Liver (tissue), 9 donors: Measurements from ENCODE around the gene NFATC2. TPM values are rescaled to one million over a fixed set of nuclear protein-coding genes. Genes with fewer than 3 reads are reported as not detected.

Source experiments
- DNase-seq: peaks from one replicate; pipeline ENCODE4 v3.0.0-alpha.2; 2017; ENCODE audit warnings: low spot score
- H3K27ac ChIP-seq, 2 donors: one replicate each; pipeline ENCODE4 v1.7.0; 2013; ENCODE audit warnings: inconsistent platforms in 2 of 2, low read length in 2 of 2, control low read depth in 1 of 2, low read depth in 1 of 2, mild to moderate bottlenecking in 1 of 2
- H3K27me3 ChIP-seq, 4 donors: one replicate each; pipeline versions ENCODE4 v1.6.1 to v1.7.0; 2013; ENCODE audit warnings: low read length in 3 of 4, inconsistent platforms in 1 of 4, mild to moderate bottlenecking in 1 of 4, moderate library complexity in 1 of 4; ENCODE audit not compliant: control insufficient read depth in 4 of 4, insufficient read depth in 4 of 4
- H3K36me3 ChIP-seq, 4 donors: one replicate each; pipeline versions ENCODE4 v1.6.1 to v1.7.0; 2013; ENCODE audit warnings: low read length in 3 of 4, mild to moderate bottlenecking in 3 of 4, low read depth in 1 of 4, moderate library complexity in 1 of 4; ENCODE audit not compliant: control insufficient read depth in 4 of 4, insufficient read depth in 3 of 4
- H3K4me1 ChIP-seq, 4 donors: one replicate each; pipeline versions ENCODE4 v1.6.1 to v1.7.0; 2013; ENCODE audit warnings: low read length in 3 of 4, mild to moderate bottlenecking in 3 of 4, moderate library complexity in 1 of 4; ENCODE audit not compliant: control insufficient read depth in 4 of 4, insufficient read depth in 4 of 4
- H3K4me3 ChIP-seq, 3 donors: one replicate each; pipeline versions ENCODE4 v1.6.1 to v1.7.0; 2013; ENCODE audit warnings: low read length in 3 of 3, control low read depth in 1 of 3, low read depth in 1 of 3, mild to moderate bottlenecking in 1 of 3
- H3K9ac ChIP-seq, 2 donors: one replicate each; pipeline ENCODE4 v1.7.0; 2013; ENCODE audit warnings: low read length in 2 of 2, mild to moderate bottlenecking in 2 of 2, moderate library complexity in 2 of 2, control low read depth in 1 of 2, low read depth in 1 of 2
- H3K9me3 ChIP-seq, 4 donors: one replicate each; pipeline versions ENCODE4 v1.6.1 to v1.7.0; 2013; ENCODE audit warnings: low read length in 3 of 4; ENCODE audit not compliant: control insufficient read depth in 4 of 4
- ATF3 ChIP-seq: IDR thresholded peaks from 2 replicates; pipeline ENCODE4 v1.6.1; 2016; ENCODE audit warnings: antibody characterized with exemption
- CTCF ChIP-seq: fragments of 150-350 bp; IDR thresholded peaks from 2 replicates; pipeline ENCODE4 v1.5.1; 2017; ENCODE audit warnings: improper control_type of control experiment, low read depth, low read length; ENCODE audit not compliant: missing input control
- EGR1 ChIP-seq, 2 donors: IDR thresholded peaks; 2 replicates each; pipeline ENCODE4 v1.6.1; 2016 to 2018; ENCODE audit warnings: antibody characterized with exemption in 2 of 2, low read depth in 2 of 2
- FOXA1 ChIP-seq: IDR thresholded peaks from 2 replicates; pipeline ENCODE4 v1.6.1; 2016; ENCODE audit warnings: antibody characterized with exemption
- FOXA2 ChIP-seq: IDR thresholded peaks from 2 replicates; pipeline ENCODE4 v1.6.1; 2016; ENCODE audit warnings: antibody characterized with exemption
- GABPA ChIP-seq, 2 donors: IDR thresholded peaks in 1 of 2; conservative IDR thresholded peaks in 1 of 2; 2 replicates each; pipeline ENCODE4 v1.6.1; 2016; ENCODE audit warnings: antibody characterized with exemption in 2 of 2, mild to moderate bottlenecking in 1 of 2, moderate library complexity in 1 of 2
- HNF4A ChIP-seq, 2 donors: conservative IDR thresholded peaks; 2 replicates each; pipeline ENCODE4 v1.6.1; 2016; ENCODE audit warnings: antibody characterized with exemption in 2 of 2, mild to moderate bottlenecking in 2 of 2
- HNF4G ChIP-seq: IDR thresholded peaks from 2 replicates; pipeline ENCODE4 v1.6.1; 2016; ENCODE audit warnings: antibody characterized with exemption
- JUND ChIP-seq, 2 donors: IDR thresholded peaks; 2 replicates each; pipeline ENCODE4 v1.6.1; 2016; ENCODE audit warnings: antibody characterized with exemption in 2 of 2
- NR2F2 ChIP-seq: IDR thresholded peaks from 2 replicates; pipeline ENCODE4 v1.6.1; 2016; ENCODE audit warnings: antibody characterized with exemption
- RAD21 ChIP-seq, 2 donors: IDR thresholded peaks; 2 replicates each; pipeline ENCODE4 v1.6.1; 2016; ENCODE audit warnings: antibody characterized with exemption in 2 of 2, mild to moderate bottlenecking in 2 of 2
- REST ChIP-seq: IDR thresholded peaks from 2 replicates; pipeline ENCODE4 v1.6.1; 2016; ENCODE audit warnings: antibody characterized with exemption, mild to moderate bottlenecking
- RXRA ChIP-seq, 2 donors: IDR thresholded peaks; 2 replicates each; pipeline ENCODE4 v1.6.1; 2017 to 2018; ENCODE audit warnings: antibody characterized with exemption in 2 of 2, mild to moderate bottlenecking in 1 of 2
- SP1 ChIP-seq: IDR thresholded peaks from 2 replicates; pipeline ENCODE4 v1.6.1; 2018; ENCODE audit warnings: antibody characterized with exemption, mild to moderate bottlenecking
- TAF1 ChIP-seq: conservative IDR thresholded peaks from 2 replicates; pipeline ENCODE4 v1.6.1; 2016; ENCODE audit warnings: antibody characterized with exemption, mild to moderate bottlenecking
- YY1 ChIP-seq: IDR thresholded peaks from 2 replicates; pipeline ENCODE4 v1.6.1; 2016; ENCODE audit warnings: antibody characterized with exemption, mild to moderate bottlenecking
- ZBTB33 ChIP-seq: IDR thresholded peaks from 2 replicates; pipeline ENCODE4 v1.6.1; 2016; ENCODE audit warnings: antibody characterized with exemption
- WGBS: extraction: QIAGEN DNeasy Blood & Tissue Kit; methylation state at CpG from one replicate; pipeline ENCODE4 v1.1.7; 2013; 5-methylcytosine and 5-hydroxymethylcytosine counted together
- polyA plus RNA-seq, 2 donors: library from polyadenylated mRNA; stranded (reverse) in 1 of 2; unstranded in 1 of 2; fragments of 200-250 nt in 1 of 2; fragments of >200 nt in 1 of 2; fragmentation: Nextera tagmentation in 1 of 2; extraction: Ambion mirVana in 1 of 2; gene quantifications; one replicate each; pipeline versions ENCODE4 v1.2.1 to v1.2.3, GENCODE V29; 2013 to 2015
- total RNA-seq, 2 donors: library from RNA; depleted of rRNA; stranded (reverse); fragments of >200 nt; gene quantifications; one replicate each; pipeline ENCODE4 v1.2.3, GENCODE V29; 2014
- donor health status: healthy.
- donor health status: healthy.
- donor health status: healthy.
- donor health status: healthy.
- donor health status: healthy.

The NFATC2 gene
- total and polyA plus RNA-seq, 4 donors = 1.2 to 6.7 (median 2.6) TPM

GRCh38 chr20:51545515-51545914 lies 3.0 kb upstream of the NFATC2 start (continued):
- TF ChIP-seq REST (no peak), ATF3 (no peak), YY1 (no peak), JUND (IDR thresholded peaks at IDR 0.05) (no peak)

GRCh38 chr20:51543422-51543788 lies 886 bp upstream of the NFATC2 start:
- Histone ChIP-seq H3K4me3 (no peak overlapping the region), H3K9me3 (no peaks in the 10 kb centered on the region), H3K9ac (no peak overlapping the region), H3K4me1 (peaks cover 5 to 28% (median 19%) of the 10 kb centered on the region in 4 donors), H3K27me3 (no peaks in the 10 kb centered on the region), H3K27ac (no peak overlapping the region), H3K36me3 (no peaks in the 10 kb centered on the region)
- WGBS = 85% methylated on average over 7 of the region's 7 CpGs
- no peak for DNase-seq
- TF ChIP-seq SP1 (no peak), TAF1 (no peak), GABPA (IDR thresholded peaks at IDR 0.05 in 1 of 2, conservative IDR thresholded peaks at IDR 0.05 in 1 of 2) (no peak), ZBTB33 (no peak), CTCF (no peak), EGR1 (IDR thresholded peaks at IDR 0.05; ENCODE audit: low read depth in 2 of 2) (no peak), HNF4G (no peak), FOXA2 (no peak), FOXA1 (no peak), RAD21 (IDR thresholded peaks at IDR 0.05) (no peak), RXRA (IDR thresholded peaks at IDR 0.05) (no peak), NR2F2 (no peak), HNF4A (conservative IDR thresholded peaks at IDR 0.05) (no peak), YY1 (no peak), JUND (IDR thresholded peaks at IDR 0.05) (no peak), ATF3 (no peak)
